Stimulated activated CD4-positive, alpha-beta T cell treated with anti-CD3 and anti-CD28 coated beads, Interleukin-12 subunit alpha, Interleukin-12 subunit beta, amount 100 ng/mL, for 4 hours (primary cell): Measurements from ENCODE around the gene COBLL1.
"Not testable (repeated sequence)": the region's sequence is repeated elsewhere in the genome, so short reads cannot be mapped to it uniquely, and the experiment has no call there.

Experiments used
- DNase-seq: peaks from one replicate; pipeline ENCODE4 v3.0.0-alpha.2; 2020

COBLL1 gene

DNA sequence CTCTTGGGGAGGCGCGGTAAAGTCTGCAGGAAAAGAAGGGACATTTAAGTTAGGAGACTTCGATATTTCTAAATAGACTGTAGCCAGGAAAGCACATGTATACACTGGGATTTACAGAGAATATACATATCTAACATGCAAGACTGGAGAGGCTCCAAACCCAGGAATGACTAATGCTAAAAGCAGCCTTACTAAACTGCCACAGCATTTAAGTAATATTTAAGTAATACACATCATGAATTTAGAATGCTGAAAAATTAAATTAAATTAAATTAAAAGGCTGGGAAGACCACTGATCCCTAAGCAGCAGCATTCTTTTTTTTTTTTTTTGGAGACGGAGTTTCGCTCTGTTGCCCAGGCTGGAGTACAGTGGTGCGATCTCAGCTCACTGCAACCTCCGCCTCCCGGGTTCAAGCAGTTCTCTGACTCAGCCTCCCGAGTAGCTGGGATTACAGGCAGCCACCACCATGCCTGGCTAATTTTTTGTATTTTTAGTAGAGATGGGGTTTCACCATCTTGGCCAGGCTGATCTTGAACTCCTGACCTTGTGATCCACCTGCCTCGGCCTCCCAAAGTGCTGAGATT is 131.3 kb downstream of the COBLL1 start:
- not testable (repeated sequence) for DNase-seq

- no peak for DNase-seq
Measured at GRCh38 chr2:164706522-164706921, 135.1 kb downstream of the COBLL1 start.

DNA sequence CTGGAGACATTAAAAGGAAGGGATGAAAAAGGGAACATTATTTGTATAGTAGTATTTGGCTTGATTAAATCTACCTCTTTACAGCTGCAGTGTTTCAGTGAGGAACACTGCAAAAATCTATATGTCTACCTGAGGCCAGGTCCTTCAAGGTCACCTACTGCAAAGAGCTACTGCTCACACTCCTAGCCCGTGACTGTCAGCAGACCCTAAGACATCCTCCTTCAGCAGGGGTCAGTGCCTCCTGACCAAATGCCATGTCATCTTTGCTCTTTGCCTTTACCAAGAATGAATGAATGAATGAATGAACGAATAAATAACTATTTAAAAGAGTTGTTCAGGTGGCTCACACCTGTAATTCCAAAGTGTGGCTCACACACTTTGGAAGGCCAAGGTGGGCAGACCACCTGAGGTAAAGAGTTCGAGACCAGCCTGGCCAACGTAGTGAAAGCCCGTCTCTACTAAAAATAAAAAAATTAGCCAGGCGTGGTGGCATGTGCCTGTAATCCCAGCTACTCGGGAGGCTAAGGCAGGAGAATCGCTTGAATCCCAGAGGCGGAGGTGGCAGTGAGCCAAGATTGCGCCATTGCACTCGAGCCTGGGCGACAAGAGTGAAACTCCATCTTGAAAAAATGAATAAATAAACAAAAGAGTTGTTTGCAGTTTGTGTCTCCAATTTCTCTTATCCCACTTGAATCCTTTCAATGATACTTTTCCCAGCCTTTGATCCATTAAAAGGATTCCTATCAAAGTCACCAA is 136.0 kb downstream of the COBLL1 start:
- DNase-seq, result no peak

- no peak for DNase-seq
Measured at GRCh38 chr2:164703915-164704706, 137.5 kb downstream of the COBLL1 start.

DNA sequence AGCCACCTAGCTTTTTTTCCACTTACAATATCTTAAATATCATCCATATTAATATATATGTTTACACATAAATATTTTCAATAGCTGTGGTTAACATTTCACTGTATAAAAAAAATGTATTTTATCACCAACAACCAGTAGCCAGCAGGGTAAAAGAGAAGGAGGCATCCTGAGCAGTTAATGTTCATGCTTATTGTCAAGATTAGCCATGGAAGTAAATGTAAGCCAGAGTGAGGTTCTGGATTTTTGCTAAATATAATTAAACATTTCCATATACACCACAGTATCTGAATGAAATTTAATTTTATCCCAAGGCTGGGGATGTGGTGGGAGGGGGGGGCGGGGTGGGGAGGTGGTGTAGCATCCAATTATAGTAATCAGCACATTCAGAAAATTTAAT is 140.1 kb downstream of the COBLL1 start:
- DNase-seq, result no peak

DNA sequence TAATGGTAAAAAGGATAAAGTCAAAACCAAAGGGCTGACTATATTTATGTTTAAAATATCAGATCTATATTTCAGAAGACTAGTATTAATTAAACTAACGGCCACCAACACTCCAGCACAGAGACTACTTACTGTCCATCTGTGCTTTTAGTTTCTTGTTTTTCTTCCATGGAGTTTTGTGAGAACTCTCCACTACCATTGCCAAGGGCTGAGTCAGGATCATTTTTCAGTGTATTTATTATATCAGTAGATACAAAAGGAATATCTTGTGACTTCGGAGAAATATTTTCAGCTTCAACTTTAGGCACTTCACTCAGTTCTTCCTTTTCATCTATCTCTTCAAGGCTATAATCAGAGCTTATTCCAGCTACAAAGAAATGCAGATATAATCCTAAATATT is 141.2 kb downstream of the COBLL1 start:
- DNase-seq, result no peak

- no peak for DNase-seq
Measured at GRCh38 chr2:164697688-164698461, 143.7 kb downstream of the COBLL1 start.

GRCh38 chr2:164696634-164697033 is 145.0 kb downstream of the COBLL1 start:
- DNase-seq, result no peak

- no peak for DNase-seq
Measured at GRCh38 chr2:164694275-164694695, 147.3 kb downstream of the COBLL1 start.

DNA sequence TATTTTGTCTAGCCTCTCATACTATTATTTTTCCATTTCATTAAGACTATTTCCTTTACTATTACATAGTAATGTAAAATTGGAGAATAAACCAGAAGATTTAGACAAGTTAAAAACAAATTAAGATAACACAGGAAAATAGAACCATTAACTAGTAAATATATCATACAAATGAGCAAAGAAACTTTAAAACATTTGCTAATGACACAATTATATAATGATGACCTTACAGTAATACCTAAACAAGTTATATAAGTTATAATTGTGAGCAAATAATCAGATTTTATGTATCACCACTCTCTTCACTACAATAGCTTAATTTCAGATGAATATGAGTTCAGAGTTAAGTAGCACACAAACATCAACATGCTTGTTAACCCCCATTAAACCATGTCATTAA is 147.8 kb downstream of the COBLL1 start:
- no peak for DNase-seq

GRCh38 chr2:164693390-164693789 is 148.2 kb downstream of the COBLL1 start:
- DNase-seq, result no peak

DNA sequence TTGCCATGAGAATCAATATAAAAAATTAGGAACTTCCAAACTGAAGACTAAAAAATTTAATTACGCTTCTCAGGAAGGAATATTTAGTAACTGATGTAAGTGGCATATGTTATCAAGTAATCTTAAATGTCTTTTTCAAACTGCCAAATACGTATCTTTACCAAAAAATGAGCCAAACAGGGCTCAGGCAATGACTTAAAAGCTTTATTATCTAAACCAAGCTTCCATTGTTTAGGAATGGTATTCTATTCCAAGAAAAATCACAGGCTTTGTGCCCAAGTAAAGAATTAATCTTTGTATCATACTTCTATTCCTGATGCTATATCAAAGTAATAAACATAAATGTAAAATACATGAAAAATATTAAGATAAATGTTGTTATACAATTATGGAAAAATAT is 148.7 kb downstream of the COBLL1 start:
- no peak for DNase-seq

DNA sequence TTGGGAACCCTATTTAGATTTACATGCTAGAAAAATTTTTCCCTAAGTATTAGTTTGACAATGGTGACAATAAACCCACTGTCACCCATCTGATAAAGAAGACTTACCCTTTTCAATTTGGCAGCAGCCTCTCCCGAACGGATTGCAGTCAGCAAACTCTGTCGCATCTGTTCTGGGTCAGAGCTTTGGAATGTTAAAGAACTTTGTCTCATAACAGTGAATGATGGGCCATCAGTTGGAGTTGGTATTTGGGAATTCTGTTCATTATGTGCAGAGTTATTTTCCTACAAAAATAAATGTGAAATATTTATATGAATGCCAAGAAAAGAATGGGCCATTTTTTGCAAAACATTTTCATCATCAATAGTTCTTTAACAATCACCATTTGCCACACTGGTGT is 149.5 kb downstream of the COBLL1 start:
- no peak for DNase-seq

DNA sequence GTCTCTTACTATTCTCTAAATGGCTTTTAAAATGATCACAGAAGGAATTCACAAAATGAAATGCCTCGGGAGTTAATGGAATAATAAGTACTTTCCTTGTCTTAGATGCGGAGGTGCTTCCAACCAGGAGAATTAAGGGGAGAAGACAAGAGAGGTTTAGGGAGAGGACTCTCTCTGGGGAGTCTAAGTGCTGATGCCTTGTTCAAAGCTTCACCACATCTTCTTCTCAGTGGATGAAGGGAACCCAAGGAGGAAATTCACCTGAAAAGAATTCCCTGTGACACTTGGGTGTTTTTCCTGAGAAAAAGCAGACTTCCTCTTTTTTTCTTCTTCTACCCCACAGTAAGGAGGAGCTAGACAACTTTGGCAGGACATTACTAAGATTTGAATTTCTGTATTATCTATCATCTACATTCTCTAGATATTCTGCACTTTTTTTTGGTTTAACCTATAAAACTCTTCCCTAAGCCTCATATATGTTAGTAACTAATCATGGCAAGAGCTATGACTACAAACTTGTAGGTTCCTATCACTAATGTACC is 150.2 kb downstream of the COBLL1 start:
- DNase-seq, result no peak

DNA sequence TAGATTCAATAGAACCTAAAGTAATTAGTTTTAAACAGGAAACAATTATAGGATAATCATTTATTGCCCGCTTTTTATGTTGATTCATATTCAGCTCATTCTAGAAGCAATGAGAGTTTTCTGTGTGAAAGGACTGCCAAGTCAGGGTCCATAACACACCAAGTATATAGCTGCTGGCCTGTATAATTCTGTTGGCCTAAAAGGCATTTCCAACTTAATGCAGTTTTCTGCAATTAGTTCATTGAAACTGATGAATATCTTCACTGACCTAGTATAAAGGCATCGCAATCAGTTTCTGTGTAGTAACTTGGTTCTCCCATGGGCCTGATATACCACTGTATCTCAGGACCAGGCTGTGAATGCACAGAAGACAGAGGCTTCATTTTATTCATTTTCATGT is 151.3 kb downstream of the COBLL1 start:
- DNase-seq, result no peak

- DNase-seq, result no peak
Measured at GRCh38 chr2:164688896-164689419, 152.7 kb downstream of the COBLL1 start.

DNA sequence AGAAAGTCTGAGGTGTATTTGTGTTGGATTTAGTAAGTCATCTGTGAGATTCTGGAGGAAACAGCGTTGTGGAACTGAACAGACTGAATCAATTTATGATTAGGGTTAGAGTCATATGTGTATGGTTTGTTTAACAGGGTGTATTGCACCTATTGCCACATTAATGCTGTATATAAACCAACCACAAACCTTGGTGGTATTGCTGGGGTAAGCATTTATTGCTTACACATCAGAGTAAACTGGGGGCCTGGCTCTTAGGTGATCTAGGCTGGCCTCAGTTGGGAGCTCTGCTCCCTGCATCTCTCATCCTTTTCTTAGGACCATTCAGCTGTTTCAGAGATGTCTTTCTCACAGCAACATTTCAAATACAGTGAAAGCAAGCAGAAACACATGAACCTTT is 160.6 kb downstream of the COBLL1 start:
- no peak for DNase-seq

GRCh38 chr2:164678631-164679149 is 162.9 kb downstream of the COBLL1 start:
- DNase-seq, result no peak

GRCh38 chr2:164677733-164678132 is 163.9 kb downstream of the COBLL1 start:
- DNase-seq, result no peak

DNA sequence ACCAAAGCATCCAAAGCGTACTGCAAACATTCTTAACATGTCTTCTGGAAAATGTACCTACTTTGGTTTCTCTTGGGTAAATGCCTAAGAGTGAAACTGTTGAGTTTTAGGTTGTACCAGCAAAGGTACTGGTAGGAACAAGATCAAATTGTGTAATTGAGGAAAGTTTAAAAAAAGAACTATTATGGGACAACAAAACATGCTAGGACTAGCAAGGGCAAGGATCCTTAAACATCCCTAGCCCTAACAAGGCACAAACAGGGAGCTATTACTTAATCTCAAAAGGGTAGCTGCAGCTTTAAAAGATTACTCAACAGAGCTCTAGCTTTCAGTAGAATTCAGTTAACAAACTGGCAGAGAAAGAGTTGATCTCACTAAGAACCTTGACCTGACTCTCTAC is 164.4 kb downstream of the COBLL1 start:
- no peak for DNase-seq

- no peak for DNase-seq
Measured at GRCh38 chr2:164675687-164676086, 165.9 kb downstream of the COBLL1 start.

GRCh38 chr2:164675027-164675426 is 166.6 kb downstream of the COBLL1 start:
- no peak for DNase-seq
